Neuronal stem cell (in vitro differentiated cells): ENCODE measurements around the gene AMHR2.

Experiments used
- DNase-seq: peaks from one replicate; pipeline ENCODE4 v3.0.0-alpha.2; 2013; ENCODE audit warnings: low spot score
- H2AFZ ChIP-seq: one replicate; pipeline ENCODE4 v1.6.1; 2013; ENCODE audit warnings: mild to moderate bottlenecking, low read length, inconsistent platforms
- H2AK5ac ChIP-seq: 2 replicates; pipeline ENCODE4 v1.6.1; 2013; ENCODE audit warnings: low read depth, mild to moderate bottlenecking, inconsistent platforms, low read length, moderate library complexity, mixed read lengths
- H2BK120ac ChIP-seq: 2 replicates; pipeline ENCODE4 v1.6.1; 2013; ENCODE audit warnings: low read depth, mild to moderate bottlenecking, inconsistent platforms, low read length, moderate library complexity, mixed read lengths
- H2BK12ac ChIP-seq: one replicate; pipeline ENCODE4 v1.6.1; 2013; ENCODE audit warnings: low read length, inconsistent platforms
- H2BK15ac ChIP-seq: 2 replicates; pipeline ENCODE4 v1.6.1; 2013; ENCODE audit warnings: mild to moderate bottlenecking, low read length, inconsistent platforms, mixed read lengths
- H2BK5ac ChIP-seq: one replicate; pipeline ENCODE4 v1.6.1; 2013; ENCODE audit warnings: inconsistent platforms, mild to moderate bottlenecking, low read length, moderate library complexity
- H3K14ac ChIP-seq: one replicate; pipeline ENCODE4 v1.6.1; 2013; ENCODE audit warnings: low read length, inconsistent platforms
- H3K18ac ChIP-seq: 2 replicates; pipeline ENCODE4 v1.6.1; 2013; ENCODE audit warnings: low read length, inconsistent platforms
- H3K23ac ChIP-seq: 2 replicates; pipeline ENCODE4 v1.6.1; 2013; ENCODE audit warnings: low read depth, mild to moderate bottlenecking, mixed read lengths, low read length, inconsistent platforms; ENCODE audit not compliant: poor library complexity
- H3K27ac ChIP-seq: replicated peaks from 3 replicates; pipeline ENCODE4 v1.5.1; 2013; ENCODE audit warnings: low read length, inconsistent platforms
- H3K27me3 ChIP-seq, 3 experiments: 2 replicates each; pipeline ENCODE4 v1.6.1; 2013; ENCODE audit warnings: low read length in 3 of 3, mild to moderate bottlenecking in 2 of 3, inconsistent platforms in 1 of 3, low read depth in 1 of 3, mixed read lengths in 1 of 3, moderate library complexity in 1 of 3; ENCODE audit not compliant: control insufficient read depth in 3 of 3, insufficient read depth in 3 of 3
- H3K36me3 ChIP-seq, 2 donors: replicated peaks in 1 of 2; 2 replicates each; pipeline ENCODE4 v1.6.1; 2013; ENCODE audit warnings: low read length in 2 of 2; ENCODE audit not compliant: control insufficient read depth in 2 of 2, insufficient read depth in 2 of 2
- H3K4ac ChIP-seq: 2 replicates; pipeline ENCODE4 v1.6.1; 2013; ENCODE audit warnings: inconsistent platforms, mild to moderate bottlenecking, low read length, moderate library complexity
- H3K4me1 ChIP-seq, 2 donors: 1 replicate in 1 of 2; 2 replicates in 1 of 2; pipeline ENCODE4 v1.6.1; 2013; ENCODE audit warnings: low read length in 2 of 2, low read depth in 1 of 2; ENCODE audit not compliant: control insufficient read depth in 2 of 2, insufficient read depth in 1 of 2
- H3K4me2 ChIP-seq: one replicate; pipeline ENCODE4 v1.6.1; 2013; ENCODE audit warnings: mild to moderate bottlenecking, low read length, inconsistent platforms; ENCODE audit not compliant: insufficient read depth, poor library complexity, severe bottlenecking
- H3K4me3 ChIP-seq, 2 donors: 2 replicates each; pipeline ENCODE4 v1.5.1; 2013; ENCODE audit warnings: low read length in 2 of 2, mild to moderate bottlenecking in 2 of 2, inconsistent platforms in 1 of 2, moderate library complexity in 1 of 2
- H3K79me1 ChIP-seq: one replicate; pipeline ENCODE4 v1.6.1; 2013; ENCODE audit warnings: low read depth, mild to moderate bottlenecking, inconsistent platforms, low read length, moderate library complexity
- H3K9ac ChIP-seq: one replicate; pipeline ENCODE4 v1.6.1; 2013; ENCODE audit warnings: mild to moderate bottlenecking, low read depth, low read length, inconsistent platforms; ENCODE audit not compliant: poor library complexity
- H3K9me3 ChIP-seq, 2 donors: replicated peaks in 1 of 2; 2 replicates each; pipeline versions ENCODE3 to v1.6.1; 2013; ENCODE audit warnings: low read length in 2 of 2, mild to moderate bottlenecking in 2 of 2, inconsistent platforms in 1 of 2, low read depth in 1 of 2, mixed read lengths in 1 of 2, moderate library complexity in 1 of 2; ENCODE audit not compliant: control insufficient read depth in 2 of 2, insufficient read depth in 1 of 2
- H4K8ac ChIP-seq: one replicate; pipeline ENCODE4 v1.6.1; 2013; ENCODE audit warnings: low read depth, mild to moderate bottlenecking, inconsistent platforms, low read length, moderate library complexity
- H4K91ac ChIP-seq: one replicate; pipeline ENCODE4 v1.6.1; 2013; ENCODE audit warnings: low read length, low read depth, mild to moderate bottlenecking, inconsistent platforms; ENCODE audit not compliant: poor library complexity
- WGBS, 2 donors: extraction: QIAGEN DNeasy Blood & Tissue Kit; methylation state at CpG; one replicate each; pipeline ENCODE4 v1.1.7; 2013; ENCODE audit warnings: missing lambda C conversion rate in 2 of 2, mixed read lengths in 1 of 2; ENCODE audit not compliant: insufficient read length in 2 of 2, insufficient replicate concordance in 1 of 2; ENCODE audit errors: extremely low coverage in 2 of 2; 5-methylcytosine and 5-hydroxymethylcytosine counted together

The AMHR2 gene

DNA sequence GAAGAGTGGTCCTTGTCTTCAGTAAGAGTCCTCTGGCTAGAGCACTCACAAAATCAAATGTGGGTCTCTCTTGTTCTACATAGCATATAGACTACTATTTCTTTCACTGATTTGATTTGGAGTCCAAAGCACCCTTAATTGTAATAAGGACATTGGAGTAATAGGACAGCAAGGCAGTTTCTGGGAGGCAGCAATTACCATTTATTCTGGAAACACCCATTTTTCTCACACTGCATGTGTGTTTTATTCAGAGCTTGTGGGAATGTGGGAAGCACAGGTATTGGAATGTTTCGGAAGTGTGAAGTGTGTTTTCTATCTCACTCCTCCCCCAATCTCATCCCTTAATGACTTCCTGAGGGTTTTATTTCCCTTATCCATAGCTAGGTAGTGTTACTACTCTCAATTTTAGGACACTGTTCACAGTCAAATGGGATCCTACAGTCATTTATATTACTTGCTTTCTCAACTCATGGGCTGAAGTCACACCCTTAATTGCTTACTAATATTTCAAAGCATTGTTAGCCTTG lies 48.5 kb downstream of the AMHR2 start:
- no peak overlapping the region for H3K4ac ChIP-seq
- no peak overlapping the region for H4K91ac ChIP-seq
- H4K8ac ChIP-seq, result no peak overlapping the region
- H2BK12ac ChIP-seq, result no peak overlapping the region
- no peak overlapping the region for H2BK5ac ChIP-seq
- no peak overlapping the region for H3K14ac ChIP-seq
- H3K23ac ChIP-seq, result no peak overlapping the region
- DNase-seq, result no peak
- H3K4me3 ChIP-seq, result no peak overlapping the region
- no peaks in the 10 kb centered on the region for H3K9me3 ChIP-seq
- H3K79me1 ChIP-seq, result peaks cover 7% of the 10 kb centered on the region
- no peak overlapping the region for H2AK5ac ChIP-seq
- H2AFZ ChIP-seq, result no peak overlapping the region
- no peak overlapping the region for H2BK120ac ChIP-seq
- H3K27ac ChIP-seq, result no peak overlapping the region
- WGBS, 2 donors, result no CpG with 5 or more reads among the region's 1 CpG
- H2BK15ac ChIP-seq, result no peak overlapping the region
- peaks cover 0 to 7% of the 10 kb centered on the region in 2 donors for H3K4me1 ChIP-seq
- no peak overlapping the region for H3K9ac ChIP-seq
- peaks cover 59 to 100% of the 10 kb centered on the region in 2 donors for H3K36me3 ChIP-seq
- H3K18ac ChIP-seq, result no peak overlapping the region
- H3K27me3 ChIP-seq, result no peaks in the 10 kb centered on the region
- no peak overlapping the region for H3K4me2 ChIP-seq

DNA sequence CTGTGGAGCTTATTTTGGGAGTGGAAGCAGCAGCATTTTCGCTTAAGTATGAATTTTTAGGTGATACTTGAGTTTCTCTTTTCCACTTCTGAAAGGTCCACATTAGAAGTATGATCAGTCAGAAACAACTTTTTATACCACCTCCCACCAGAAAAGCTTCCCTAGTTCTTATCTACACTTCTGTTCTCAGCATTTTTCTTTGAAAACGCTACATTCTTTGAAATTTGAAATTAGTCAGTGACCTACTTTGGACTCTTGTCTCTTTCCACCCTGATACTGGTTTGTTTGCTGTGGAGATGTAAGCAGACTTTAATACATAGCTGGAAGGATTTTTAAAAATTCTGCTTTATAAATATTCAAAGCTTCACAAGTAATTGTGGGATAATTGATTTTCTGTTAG lies 50.4 kb downstream of the AMHR2 start:
- no peak overlapping the region for H3K18ac ChIP-seq
- H3K9me3 ChIP-seq, result no peaks in the 10 kb centered on the region
- peaks cover 50 to 98% of the 10 kb centered on the region in 2 donors for H3K36me3 ChIP-seq
- no peak overlapping the region for H3K9ac ChIP-seq
- no peaks in the 10 kb centered on the region for H3K27me3 ChIP-seq
- H3K14ac ChIP-seq, result no peak overlapping the region
- H2AFZ ChIP-seq, result no peak overlapping the region
- no peak overlapping the region for H3K4ac ChIP-seq
- no peak for DNase-seq
- H3K4me1 ChIP-seq, result peaks cover 2 to 10% of the 10 kb centered on the region in 2 donors
- H3K79me1 ChIP-seq, result peaks cover 5% of the 10 kb centered on the region
- H4K91ac ChIP-seq, result no peak overlapping the region
- no peak overlapping the region for H2BK120ac ChIP-seq
- H4K8ac ChIP-seq, result no peak overlapping the region
- no peak overlapping the region for H3K27ac ChIP-seq
- no peak overlapping the region for H2BK12ac ChIP-seq
- no peak overlapping the region for H2BK15ac ChIP-seq
- no peak overlapping the region for H3K4me3 ChIP-seq
- H3K4me2 ChIP-seq, result no peak overlapping the region
- no peak overlapping the region for H2BK5ac ChIP-seq
- no peak overlapping the region for H2AK5ac ChIP-seq
- H3K23ac ChIP-seq, result no peak overlapping the region
- no CpG with 5 or more reads among the region's 2 CpGs for WGBS, 2 donors

DNA sequence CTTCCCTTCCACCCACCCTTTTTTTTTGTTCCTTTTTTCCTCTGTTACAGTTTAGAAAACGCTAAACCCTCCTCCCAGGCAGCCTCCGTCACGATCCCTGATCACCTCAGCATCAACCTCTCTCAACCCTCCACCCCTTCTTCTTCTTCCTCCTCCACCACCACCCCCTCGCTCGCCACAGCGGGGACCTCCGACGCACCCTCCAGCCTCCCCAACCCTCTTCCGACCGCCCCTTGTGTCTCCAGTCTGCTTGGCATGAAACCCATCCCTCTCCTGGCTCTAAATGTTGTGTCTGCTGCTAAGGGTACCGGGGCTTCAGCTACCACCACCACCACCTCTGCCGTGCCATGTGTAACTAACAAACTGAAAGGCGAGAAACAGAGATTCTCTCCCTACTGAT lies 51.2 kb downstream of the AMHR2 start:
- Histone ChIP-seq H2BK15ac (no peak overlapping the region), H2AFZ (no peak overlapping the region), H3K23ac (no peak overlapping the region), H3K4ac (no peak overlapping the region), H3K4me2 (no peak overlapping the region), H3K4me1 (peaks cover 2 to 11% of the 10 kb centered on the region in 2 donors), H2BK5ac (no peak overlapping the region), H3K9ac (no peak overlapping the region), H2BK120ac (no peak overlapping the region), H3K4me3 (no peak overlapping the region), H4K91ac (no peak overlapping the region), H3K27ac (no peak overlapping the region), H3K18ac (no peak overlapping the region), H3K14ac (no peak overlapping the region), H3K36me3 (peaks cover 50 to 98% of the 10 kb centered on the region in 2 donors), H3K27me3 (no peaks in the 10 kb centered on the region), H2BK12ac (no peak overlapping the region), H4K8ac (no peak overlapping the region), H3K9me3 (no peaks in the 10 kb centered on the region), H2AK5ac (no peak overlapping the region), H3K79me1 (peaks cover 5% of the 10 kb centered on the region)
- WGBS, 2 donors, result no CpG with 5 or more reads among the region's 13 CpGs
- DNase-seq, result no peak

DNA sequence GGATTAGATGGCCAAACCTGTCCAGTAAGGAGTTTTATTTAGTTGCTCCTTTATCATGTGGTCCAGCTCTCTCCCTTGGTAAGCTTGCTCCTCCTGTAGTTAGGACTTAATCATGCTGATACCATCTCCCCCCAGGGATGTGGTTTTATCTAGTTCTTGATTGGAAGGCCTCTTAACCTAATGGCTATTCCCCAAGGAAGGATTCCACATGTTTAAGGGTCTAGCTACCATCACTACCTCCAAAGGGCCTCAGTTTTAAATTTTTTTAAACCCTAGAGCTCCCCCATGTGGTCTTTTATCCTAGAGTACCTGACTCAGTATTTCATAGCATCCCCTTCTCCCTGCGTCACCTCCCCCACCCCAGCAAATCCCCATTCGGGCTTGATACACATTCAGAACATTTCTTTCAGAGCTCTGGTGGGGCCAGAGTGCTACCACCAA lies 53.1 kb downstream of the AMHR2 start:
- Histone ChIP-seq H4K8ac (no peak overlapping the region), H4K91ac (no peak overlapping the region), H3K79me1 (peaks cover 5% of the 10 kb centered on the region), H2AFZ (no peak overlapping the region), H3K4me2 (no peak overlapping the region), H3K18ac (no peak overlapping the region), H3K4ac (no peak overlapping the region), H2BK120ac (no peak overlapping the region), H2BK15ac (no peak overlapping the region), H3K9ac (no peak overlapping the region), H3K27me3 (no peaks in the 10 kb centered on the region), H3K23ac (no peak overlapping the region), H3K4me3 (no peak overlapping the region), H2AK5ac (no peak overlapping the region), H3K9me3 (no peaks in the 10 kb centered on the region), H2BK12ac (no peak overlapping the region), H3K4me1 (peaks cover 5 to 18% of the 10 kb centered on the region in 2 donors), H3K14ac (no peak overlapping the region), H3K36me3 (peaks cover 49 to 98% of the 10 kb centered on the region in 2 donors), H2BK5ac (no peak overlapping the region), H3K27ac (no peak overlapping the region)
- WGBS, 2 donors, result no CpG with 5 or more reads among the region's 2 CpGs
- no peak for DNase-seq
